ENCODE results near the gene PELO.

PELO gene

DNA sequence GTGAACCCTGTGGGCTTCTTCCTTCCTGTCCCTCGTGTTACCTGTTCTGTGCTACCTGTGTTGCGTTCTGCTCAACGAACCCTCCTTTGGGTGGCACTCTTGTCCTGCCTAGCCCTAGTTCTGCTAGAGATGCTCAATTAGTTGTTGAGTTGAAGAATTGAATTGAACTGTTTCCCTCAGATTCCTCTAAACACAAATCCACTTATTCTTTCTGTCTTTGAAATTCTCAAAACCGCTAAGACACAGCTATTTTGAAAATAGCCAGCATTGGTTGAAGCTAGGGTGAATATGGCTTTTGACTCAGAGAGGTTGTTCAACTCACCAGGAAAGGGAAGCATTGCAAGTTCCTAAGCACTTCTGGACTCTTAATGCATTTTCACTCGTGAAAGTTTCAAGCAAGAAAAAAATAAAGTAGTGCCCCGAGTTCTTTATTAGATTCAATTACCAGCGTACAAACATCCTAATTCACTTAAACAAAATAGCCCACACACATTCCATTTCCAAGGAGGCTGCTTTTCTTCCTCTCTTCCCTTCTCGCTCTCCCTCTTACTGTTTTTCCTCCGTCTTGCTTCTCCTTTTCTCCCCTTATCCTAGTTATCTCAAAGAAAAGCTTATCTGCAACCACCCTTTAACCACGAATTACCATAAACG lies 642 bp upstream of the PELO start:
- no peak overlapping the region for H3K27ac ChIP-seq (ENCODE audit: extremely low read depth, low read depth, low read length)
- H3K4me1 ChIP-seq (ENCODE audit: control insufficient read depth, insufficient read depth, low read length), result no peaks in the 10 kb centered on the region
- peak overlapping the region; percentile 77 for H3K4me3 ChIP-seq (ENCODE audit: low read depth, low read length)
- no peaks in the 10 kb centered on the region for H3K36me3 ChIP-seq (ENCODE audit: control insufficient read depth in 2 of 2, insufficient read depth in 1 of 2, low read length in 2 of 2)
- ChIA-PET CTCF (interaction anchor here (0.6 to 4.2 kb wide), 13 partner anchors 9 to 237 kb away, joined by 3 to 20 read pairs (median 4); no protein-coding TSS in a partner anchor), POLR2A (interaction anchor here (0.7 to 5.2 kb wide), 7 partner anchors 8 to 1301 kb away, joined by 3 to 57 read pairs (median 4); no protein-coding TSS in a partner anchor)
- H3K9me3 ChIP-seq (ENCODE audit: control insufficient read depth, insufficient read depth, low read depth, low read length), result no peaks in the 10 kb centered on the region
- no peak for TF ChIP-seq ZNF416 (tag by site-specific recombination; IDR thresholded peaks at IDR 0.05)
- no peak for TF ChIP-seq ZNF214 (tag by site-specific recombination; IDR thresholded peaks at IDR 0.05; ENCODE audit: borderline replicate concordance)
- TF ChIP-seq ZNF777 (tag by site-specific recombination; IDR thresholded peaks at IDR 0.05; ENCODE audit: borderline replicate concordance), result no peak
- TF ChIP-seq, protein P1, sequence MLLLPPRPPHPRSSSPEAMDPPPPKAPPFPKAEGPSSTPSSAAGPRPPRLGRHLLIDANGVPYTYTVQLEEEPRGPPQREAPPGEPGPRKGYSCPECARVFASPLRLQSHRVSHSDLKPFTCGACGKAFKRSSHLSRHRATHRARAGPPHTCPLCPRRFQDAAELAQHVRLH (tag by site-specific recombination; IDR thresholded peaks at IDR 0.05), result no peak
- no peak for TF ChIP-seq ZNF623 (tag by site-specific recombination; IDR thresholded peaks at IDR 0.05)
- TF ChIP-seq ZNF555 (tag by site-specific recombination; conservative IDR thresholded peaks at IDR 0.05), result no peak
- 0 out of 2 replicates have a peak, but pooled peaks have one; percentile 49 for TF ChIP-seq ZNF561 (tag by site-specific recombination; IDR thresholded peaks at IDR 0.05; ENCODE audit: borderline replicate concordance)
- TF ChIP-seq ZNF274 (IDR thresholded peaks at IDR 0.05; ENCODE audit: low read length), result no peak
- no peak for TF ChIP-seq ZNF274 (tag by site-specific recombination; IDR thresholded peaks at IDR 0.05; ENCODE audit: borderline replicate concordance)
- TF ChIP-seq ZNF626 (tag by site-specific recombination; IDR thresholded peaks at IDR 0.05), result no peak
- TF ChIP-seq PRDM1 (tag by site-specific recombination; IDR thresholded peaks at IDR 0.05), result peak; percentile 94
- TF ChIP-seq, protein P2, sequence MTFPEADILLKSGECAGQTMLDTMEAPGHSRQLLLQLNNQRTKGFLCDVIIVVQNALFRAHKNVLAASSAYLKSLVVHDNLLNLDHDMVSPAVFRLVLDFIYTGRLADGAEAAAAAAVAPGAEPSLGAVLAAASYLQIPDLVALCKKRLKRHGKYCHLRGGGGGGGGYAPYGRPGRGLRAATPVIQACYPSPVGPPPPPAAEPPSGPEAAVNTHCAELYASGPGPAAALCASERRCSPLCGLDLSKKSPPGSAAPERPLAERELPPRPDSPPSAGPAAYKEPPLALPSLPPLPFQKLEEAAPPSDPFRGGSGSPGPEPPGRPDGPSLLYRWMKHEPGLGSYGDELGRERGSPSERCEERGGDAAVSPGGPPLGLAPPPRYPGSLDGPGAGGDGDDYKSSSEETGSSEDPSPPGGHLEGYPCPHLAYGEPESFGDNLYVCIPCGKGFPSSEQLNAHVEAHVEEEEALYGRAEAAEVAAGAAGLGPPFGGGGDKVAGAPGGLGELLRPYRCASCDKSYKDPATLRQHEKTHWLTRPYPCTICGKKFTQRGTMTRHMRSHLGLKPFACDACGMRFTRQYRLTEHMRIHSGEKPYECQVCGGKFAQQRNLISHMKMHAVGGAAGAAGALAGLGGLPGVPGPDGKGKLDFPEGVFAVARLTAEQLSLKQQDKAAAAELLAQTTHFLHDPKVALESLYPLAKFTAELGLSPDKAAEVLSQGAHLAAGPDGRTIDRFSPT (tag by site-specific recombination; IDR thresholded peaks at IDR 0.05), result no peak
- peak; percentile 58; the same call in 1 of the 2 replicates for TF ChIP-seq ZNF664 (tag by site-specific recombination; IDR thresholded peaks at IDR 0.05)
- no peak for TF ChIP-seq GLIS2 (tag by site-specific recombination; IDR thresholded peaks at IDR 0.05)
- TF ChIP-seq ZNF366 (tag by site-specific recombination; conservative IDR thresholded peaks at IDR 0.05), result no peak
- TF ChIP-seq, protein P3, sequence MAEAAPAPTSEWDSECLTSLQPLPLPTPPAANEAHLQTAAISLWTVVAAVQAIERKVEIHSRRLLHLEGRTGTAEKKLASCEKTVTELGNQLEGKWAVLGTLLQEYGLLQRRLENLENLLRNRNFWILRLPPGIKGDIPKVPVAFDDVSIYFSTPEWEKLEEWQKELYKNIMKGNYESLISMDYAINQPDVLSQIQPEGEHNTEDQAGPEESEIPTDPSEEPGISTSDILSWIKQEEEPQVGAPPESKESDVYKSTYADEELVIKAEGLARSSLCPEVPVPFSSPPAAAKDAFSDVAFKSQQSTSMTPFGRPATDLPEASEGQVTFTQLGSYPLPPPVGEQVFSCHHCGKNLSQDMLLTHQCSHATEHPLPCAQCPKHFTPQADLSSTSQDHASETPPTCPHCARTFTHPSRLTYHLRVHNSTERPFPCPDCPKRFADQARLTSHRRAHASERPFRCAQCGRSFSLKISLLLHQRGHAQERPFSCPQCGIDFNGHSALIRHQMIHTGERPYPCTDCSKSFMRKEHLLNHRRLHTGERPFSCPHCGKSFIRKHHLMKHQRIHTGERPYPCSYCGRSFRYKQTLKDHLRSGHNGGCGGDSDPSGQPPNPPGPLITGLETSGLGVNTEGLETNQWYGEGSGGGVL (tag by site-specific recombination; IDR thresholded peaks at IDR 0.05), result no peak
- TF ChIP-seq ZNF600 (tag by site-specific recombination; IDR thresholded peaks at IDR 0.05), result 0 out of 2 replicates have a peak, but pooled peaks have one; percentile 25
- no peak for TF ChIP-seq ZNF202 (tag by site-specific recombination; IDR thresholded peaks at IDR 0.05; ENCODE audit: borderline replicate concordance)
- TF ChIP-seq, protein P4, sequence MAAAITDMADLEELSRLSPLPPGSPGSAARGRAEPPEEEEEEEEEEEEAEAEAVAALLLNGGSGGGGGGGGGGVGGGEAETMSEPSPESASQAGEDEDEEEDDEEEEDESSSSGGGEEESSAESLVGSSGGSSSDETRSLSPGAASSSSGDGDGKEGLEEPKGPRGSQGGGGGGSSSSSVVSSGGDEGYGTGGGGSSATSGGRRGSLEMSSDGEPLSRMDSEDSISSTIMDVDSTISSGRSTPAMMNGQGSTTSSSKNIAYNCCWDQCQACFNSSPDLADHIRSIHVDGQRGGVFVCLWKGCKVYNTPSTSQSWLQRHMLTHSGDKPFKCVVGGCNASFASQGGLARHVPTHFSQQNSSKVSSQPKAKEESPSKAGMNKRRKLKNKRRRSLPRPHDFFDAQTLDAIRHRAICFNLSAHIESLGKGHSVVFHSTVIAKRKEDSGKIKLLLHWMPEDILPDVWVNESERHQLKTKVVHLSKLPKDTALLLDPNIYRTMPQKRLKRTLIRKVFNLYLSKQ (tag by site-specific recombination; IDR thresholded peaks at IDR 0.05; ENCODE audit: borderline replicate concordance), result no peak
- TF ChIP-seq KLF8 (tag by site-specific recombination; IDR thresholded peaks at IDR 0.05), result no peak
- no peak for TF ChIP-seq FEZF1 (tag by site-specific recombination; IDR thresholded peaks at IDR 0.05)
- no peak for TF ChIP-seq ZBTB1 (tag by site-specific recombination; IDR thresholded peaks at IDR 0.05)
- TF ChIP-seq ZNF169 (tag by site-specific recombination; IDR thresholded peaks at IDR 0.05), result no peak
- no peak for TF ChIP-seq HOXD13 (CRISPR knock-in tag; IDR thresholded peaks at IDR 0.05; ENCODE audit: borderline replicate concordance)
- no peak for TF ChIP-seq KLF16 (tag by site-specific recombination; IDR thresholded peaks at IDR 0.05)
- no peak for TF ChIP-seq ZNF433 (tag by site-specific recombination; IDR thresholded peaks at IDR 0.05; ENCODE audit: low read depth)
- TF ChIP-seq, protein P5, sequence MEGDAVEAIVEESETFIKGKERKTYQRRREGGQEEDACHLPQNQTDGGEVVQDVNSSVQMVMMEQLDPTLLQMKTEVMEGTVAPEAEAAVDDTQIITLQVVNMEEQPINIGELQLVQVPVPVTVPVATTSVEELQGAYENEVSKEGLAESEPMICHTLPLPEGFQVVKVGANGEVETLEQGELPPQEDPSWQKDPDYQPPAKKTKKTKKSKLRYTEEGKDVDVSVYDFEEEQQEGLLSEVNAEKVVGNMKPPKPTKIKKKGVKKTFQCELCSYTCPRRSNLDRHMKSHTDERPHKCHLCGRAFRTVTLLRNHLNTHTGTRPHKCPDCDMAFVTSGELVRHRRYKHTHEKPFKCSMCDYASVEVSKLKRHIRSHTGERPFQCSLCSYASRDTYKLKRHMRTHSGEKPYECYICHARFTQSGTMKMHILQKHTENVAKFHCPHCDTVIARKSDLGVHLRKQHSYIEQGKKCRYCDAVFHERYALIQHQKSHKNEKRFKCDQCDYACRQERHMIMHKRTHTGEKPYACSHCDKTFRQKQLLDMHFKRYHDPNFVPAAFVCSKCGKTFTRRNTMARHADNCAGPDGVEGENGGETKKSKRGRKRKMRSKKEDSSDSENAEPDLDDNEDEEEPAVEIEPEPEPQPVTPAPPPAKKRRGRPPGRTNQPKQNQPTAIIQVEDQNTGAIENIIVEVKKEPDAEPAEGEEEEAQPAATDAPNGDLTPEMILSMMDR (tag by site-specific recombination; IDR thresholded peaks at IDR 0.05), result peak; percentile 8; the same call in 1 of the 2 replicates
- TF ChIP-seq, protein P6, sequence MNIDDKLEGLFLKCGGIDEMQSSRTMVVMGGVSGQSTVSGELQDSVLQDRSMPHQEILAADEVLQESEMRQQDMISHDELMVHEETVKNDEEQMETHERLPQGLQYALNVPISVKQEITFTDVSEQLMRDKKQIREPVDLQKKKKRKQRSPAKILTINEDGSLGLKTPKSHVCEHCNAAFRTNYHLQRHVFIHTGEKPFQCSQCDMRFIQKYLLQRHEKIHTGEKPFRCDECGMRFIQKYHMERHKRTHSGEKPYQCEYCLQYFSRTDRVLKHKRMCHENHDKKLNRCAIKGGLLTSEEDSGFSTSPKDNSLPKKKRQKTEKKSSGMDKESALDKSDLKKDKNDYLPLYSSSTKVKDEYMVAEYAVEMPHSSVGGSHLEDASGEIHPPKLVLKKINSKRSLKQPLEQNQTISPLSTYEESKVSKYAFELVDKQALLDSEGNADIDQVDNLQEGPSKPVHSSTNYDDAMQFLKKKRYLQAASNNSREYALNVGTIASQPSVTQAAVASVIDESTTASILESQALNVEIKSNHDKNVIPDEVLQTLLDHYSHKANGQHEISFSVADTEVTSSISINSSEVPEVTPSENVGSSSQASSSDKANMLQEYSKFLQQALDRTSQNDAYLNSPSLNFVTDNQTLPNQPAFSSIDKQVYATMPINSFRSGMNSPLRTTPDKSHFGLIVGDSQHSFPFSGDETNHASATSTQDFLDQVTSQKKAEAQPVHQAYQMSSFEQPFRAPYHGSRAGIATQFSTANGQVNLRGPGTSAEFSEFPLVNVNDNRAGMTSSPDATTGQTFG (tag by site-specific recombination; IDR thresholded peaks at IDR 0.05; ENCODE audit: borderline replicate concordance), result no peak

Data from HEK293 (cell line).